ENCODE measurements around the gene BSDC1.
"Not testable (repeated sequence)": the region's sequence is repeated elsewhere in the genome, so short reads cannot be mapped to it uniquely, and the experiment has no call there.

GRCh38 chr1:32355778-32356177 is 38.5 kb downstream of the BSDC1 start:
- not testable (repeated sequence) for TF ChIP-seq POLR2A, POLR2AphosphoS5 (IDR thresholded peaks at IDR 0.05)

Data from upper lobe of left lung (tissue), 4 donors.